ENCODE results near the gene DIAPH3.

The DIAPH3 gene

GRCh38 chr13:59755632-59756290 is 408.0 kb downstream of the DIAPH3 start:
- DNase-seq: no peak

GRCh38 chr13:59754411-59754810 is 409.3 kb downstream of the DIAPH3 start:
- DNase-seq: no peak

- no peak for DNase-seq
Measured at GRCh38 chr13:59750860-59751259, 412.9 kb downstream of the DIAPH3 start.

- no peak for DNase-seq
Measured at GRCh38 chr13:59748046-59748445, 415.7 kb downstream of the DIAPH3 start.

GRCh38 chr13:59747529-59747928 is 416.2 kb downstream of the DIAPH3 start:
- DNase-seq: no peak

GRCh38 chr13:59746291-59746962 is 417.3 kb downstream of the DIAPH3 start:
- DNase-seq: no peak

- DNase-seq: no peak
Measured at GRCh38 chr13:59745392-59745788, 418.3 kb downstream of the DIAPH3 start.

- no peak for DNase-seq
Measured at GRCh38 chr13:59744747-59745391, 418.9 kb downstream of the DIAPH3 start.

GRCh38 chr13:59743195-59743594 is 420.5 kb downstream of the DIAPH3 start:
- no peak for DNase-seq

- no peak for DNase-seq
Measured at GRCh38 chr13:59742467-59742866, 421.3 kb downstream of the DIAPH3 start.

GRCh38 chr13:59738921-59739320 is 424.8 kb downstream of the DIAPH3 start:
- DNase-seq: no peak

GRCh38 chr13:59734393-59734792 is 429.3 kb downstream of the DIAPH3 start:
- no peak for DNase-seq

- DNase-seq: no peak
Measured at GRCh38 chr13:59733744-59734143, 430.0 kb downstream of the DIAPH3 start.

- DNase-seq: no peak
Measured at GRCh38 chr13:59730026-59730425, 433.7 kb downstream of the DIAPH3 start.

GRCh38 chr13:59728896-59729545 is 434.7 kb downstream of the DIAPH3 start:
- DNase-seq: no peak

- no peak for DNase-seq
Measured at GRCh38 chr13:59721926-59722910, 441.5 kb downstream of the DIAPH3 start.

GRCh38 chr13:59715611-59716010 is 448.1 kb downstream of the DIAPH3 start:
- no peak for DNase-seq

- DNase-seq: no peak
Measured at GRCh38 chr13:59710996-59711701, 452.6 kb downstream of the DIAPH3 start.

- no peak for DNase-seq
Measured at GRCh38 chr13:59710416-59710815, 453.3 kb downstream of the DIAPH3 start.

GRCh38 chr13:59706101-59706976 is 457.4 kb downstream of the DIAPH3 start:
- no peak for DNase-seq

- DNase-seq: no peak
Measured at GRCh38 chr13:59702269-59702668, 461.5 kb downstream of the DIAPH3 start.
